HEK293 (cell line): ENCODE results near the gene NHERF2.

Experiments
- KLF17 ChIP-seq: fragments of 450-650 bp; formaldehyde crosslinking; IDR thresholded peaks from 2 replicates; pipeline ENCODE4 v1.5.1; 2016; ENCODE audit warnings: missing biosample characterization, missing genetic modification characterization
- KLF8 ChIP-seq: fragments of 450-650 bp; formaldehyde crosslinking; IDR thresholded peaks from 2 replicates; pipeline ENCODE4 v1.5.1; 2016; ENCODE audit warnings: missing biosample characterization, missing genetic modification characterization
- REPIN1 ChIP-seq: fragments of 450-650 bp; formaldehyde crosslinking; IDR thresholded peaks from 2 replicates; pipeline ENCODE4 v1.5.1; 2017; ENCODE audit warnings: missing biosample characterization, missing genetic modification characterization, low read depth
- SALL2 ChIP-seq: fragments of 450-650 bp; formaldehyde crosslinking; IDR thresholded peaks from 2 replicates; pipeline ENCODE4 v1.5.0; 2017; ENCODE audit warnings: missing biosample characterization, mild to moderate bottlenecking, missing genetic modification characterization, borderline replicate concordance
- ZBTB26 ChIP-seq: fragments of 450-650 bp; formaldehyde crosslinking; optimal IDR thresholded peaks from 2 replicates; pipeline ENCODE3; 2016; ENCODE audit warnings: missing biosample characterization, mild to moderate bottlenecking, missing genetic modification characterization
- ZBTB48 ChIP-seq: fragments of 450-650 bp; formaldehyde crosslinking; IDR thresholded peaks from 2 replicates; pipeline ENCODE4 v1.5.1; 2016; ENCODE audit warnings: missing biosample characterization, missing genetic modification characterization
- ZFHX2 ChIP-seq: fragments of 450-650 bp; formaldehyde crosslinking; conservative IDR thresholded peaks from 2 replicates; pipeline ENCODE4 v1.5.1; 2016; ENCODE audit warnings: missing biosample characterization, missing genetic modification characterization
- ZFP37 ChIP-seq: fragments of 450-650 bp; formaldehyde crosslinking; IDR thresholded peaks from 2 replicates; pipeline ENCODE4 v1.5.1; 2016; ENCODE audit warnings: missing biosample characterization, missing genetic modification characterization
- ZNF138 ChIP-seq: fragments of 450-650 bp; formaldehyde crosslinking; IDR thresholded peaks from 2 replicates; pipeline ENCODE4 v1.5.1; 2016; ENCODE audit warnings: missing biosample characterization, missing genetic modification characterization, borderline replicate concordance
- ZNF16 ChIP-seq: fragments of 450-650 bp; formaldehyde crosslinking; IDR thresholded peaks from 2 replicates; pipeline ENCODE4 v1.5.1; 2016; ENCODE audit warnings: low read depth, missing biosample characterization, missing genetic modification characterization
- ZNF169 ChIP-seq: fragments of 450-650 bp; formaldehyde crosslinking; IDR thresholded peaks from 2 replicates; pipeline ENCODE4 v1.5.1; 2016; ENCODE audit warnings: missing biosample characterization, missing genetic modification characterization
- ZNF214 ChIP-seq: fragments of 450-650 bp; formaldehyde crosslinking; IDR thresholded peaks from 2 replicates; pipeline ENCODE4 v1.5.1; 2017; ENCODE audit warnings: missing biosample characterization, mild to moderate bottlenecking, missing genetic modification characterization, borderline replicate concordance
- ZNF223 ChIP-seq: fragments of 450-650 bp; formaldehyde crosslinking; IDR thresholded peaks from 2 replicates; pipeline ENCODE4 v1.5.1; 2016; ENCODE audit warnings: missing biosample characterization, missing genetic modification characterization
- ZNF23 ChIP-seq: fragments of 450-650 bp; formaldehyde crosslinking; IDR thresholded peaks from 2 replicates; pipeline ENCODE4 v1.5.1; 2016; ENCODE audit warnings: missing biosample characterization, missing genetic modification characterization, borderline replicate concordance
- ZNF24 ChIP-seq: fragments of 450-650 bp; formaldehyde crosslinking; IDR thresholded peaks from 2 replicates; pipeline ENCODE4 v1.5.1; 2016; ENCODE audit warnings: missing biosample characterization, missing genetic modification characterization
- ZNF274 ChIP-seq, 2 experiments: fragments of 200-500 bp in 1 of 2; fragments of 450-650 bp in 1 of 2; sonication (Bioruptor generic) in 1 of 2; formaldehyde crosslinking in 1 of 2; IDR thresholded peaks; 2 replicates each; pipeline versions ENCODE4 v1.5.1 to v1.6.1; 2014 to 2016; ENCODE audit warnings: borderline replicate concordance in 1 of 2, inconsistent platforms in 1 of 2, low read length in 1 of 2, missing biosample characterization in 1 of 2, missing genetic modification characterization in 1 of 2
- ZNF394 ChIP-seq: fragments of 450-650 bp; formaldehyde crosslinking; IDR thresholded peaks from 2 replicates; pipeline ENCODE4 v1.5.1; 2016; ENCODE audit warnings: missing biosample characterization, missing genetic modification characterization, mild to moderate bottlenecking, moderate library complexity, borderline replicate concordance
- ZNF501 ChIP-seq: fragments of 450-650 bp; formaldehyde crosslinking; IDR thresholded peaks from 2 replicates; pipeline ENCODE4 v1.5.1; 2016; ENCODE audit warnings: missing biosample characterization, missing genetic modification characterization
- ZNF510 ChIP-seq: fragments of 450-650 bp; formaldehyde crosslinking; IDR thresholded peaks from 2 replicates; pipeline ENCODE4 v1.5.1; 2018; ENCODE audit warnings: mild to moderate bottlenecking, missing genetic modification characterization, missing biosample characterization; ENCODE audit not compliant: insufficient replicate concordance
- ZNF529 ChIP-seq: fragments of 450-650 bp; formaldehyde crosslinking; IDR thresholded peaks from 2 replicates; pipeline ENCODE4 v1.5.1; 2017; ENCODE audit warnings: missing genetic modification characterization, missing biosample characterization; ENCODE audit not compliant: insufficient replicate concordance
- ZNF623 ChIP-seq: fragments of 450-650 bp; formaldehyde crosslinking; IDR thresholded peaks from 2 replicates; pipeline ENCODE4 v1.5.1; 2016; ENCODE audit warnings: missing biosample characterization, missing genetic modification characterization
- ZNF624 ChIP-seq: fragments of 450-650 bp; formaldehyde crosslinking; IDR thresholded peaks from 2 replicates; pipeline ENCODE4 v1.5.1; 2017; ENCODE audit warnings: missing biosample characterization, missing genetic modification characterization
- ZNF654 ChIP-seq: fragments of 450-650 bp; formaldehyde crosslinking; IDR thresholded peaks from 2 replicates; pipeline ENCODE4 v1.5.1; 2016; ENCODE audit warnings: low read depth, missing biosample characterization, missing genetic modification characterization
- ZNF664 ChIP-seq: fragments of 450-650 bp; formaldehyde crosslinking; IDR thresholded peaks from 2 replicates; pipeline ENCODE4 v1.5.1; 2016; ENCODE audit warnings: missing biosample characterization, missing genetic modification characterization
- ZNF677 ChIP-seq: fragments of 450-650 bp; IDR thresholded peaks from 2 replicates; pipeline ENCODE4 v1.5.0; 2018; ENCODE audit warnings: missing biosample characterization, mild to moderate bottlenecking, missing genetic modification characterization, moderate library complexity
- ZNF776 ChIP-seq: fragments of 450-650 bp; formaldehyde crosslinking; IDR thresholded peaks from 2 replicates; pipeline ENCODE4 v1.5.0; 2017; ENCODE audit warnings: missing biosample characterization, missing genetic modification characterization, borderline replicate concordance
- ZNF785 ChIP-seq: fragments of 450-650 bp; formaldehyde crosslinking; IDR thresholded peaks from 2 replicates; pipeline ENCODE4 v1.5.1; 2016; ENCODE audit warnings: missing biosample characterization, missing genetic modification characterization
- ZNF843 ChIP-seq: fragments of 450-650 bp; formaldehyde crosslinking; IDR thresholded peaks from 2 replicates; pipeline ENCODE4 v1.5.1; 2016; ENCODE audit warnings: missing biosample characterization, missing genetic modification characterization
- ZSCAN16 ChIP-seq: fragments of 450-650 bp; formaldehyde crosslinking; IDR thresholded peaks from 2 replicates; pipeline ENCODE4 v1.5.1; 2016; ENCODE audit warnings: missing biosample characterization, missing genetic modification characterization
- ZSCAN23 ChIP-seq: fragments of 450-650 bp; formaldehyde crosslinking; IDR thresholded peaks from 2 replicates; pipeline ENCODE4 v1.5.1; 2016; ENCODE audit warnings: missing biosample characterization, missing genetic modification characterization
- TF ChIP-seq, protein P1 (sequence below): fragments of 450-650 bp; formaldehyde crosslinking; IDR thresholded peaks from 2 replicates; pipeline ENCODE4 v1.5.1; 2017; ENCODE audit warnings: missing biosample characterization, missing genetic modification characterization
- TF ChIP-seq, protein P2 (sequence below): fragments of 450-650 bp; formaldehyde crosslinking; IDR thresholded peaks from 2 replicates; pipeline ENCODE4 v1.5.1; 2016; ENCODE audit warnings: missing biosample characterization, missing genetic modification characterization, borderline replicate concordance

NHERF2 gene

DNA sequence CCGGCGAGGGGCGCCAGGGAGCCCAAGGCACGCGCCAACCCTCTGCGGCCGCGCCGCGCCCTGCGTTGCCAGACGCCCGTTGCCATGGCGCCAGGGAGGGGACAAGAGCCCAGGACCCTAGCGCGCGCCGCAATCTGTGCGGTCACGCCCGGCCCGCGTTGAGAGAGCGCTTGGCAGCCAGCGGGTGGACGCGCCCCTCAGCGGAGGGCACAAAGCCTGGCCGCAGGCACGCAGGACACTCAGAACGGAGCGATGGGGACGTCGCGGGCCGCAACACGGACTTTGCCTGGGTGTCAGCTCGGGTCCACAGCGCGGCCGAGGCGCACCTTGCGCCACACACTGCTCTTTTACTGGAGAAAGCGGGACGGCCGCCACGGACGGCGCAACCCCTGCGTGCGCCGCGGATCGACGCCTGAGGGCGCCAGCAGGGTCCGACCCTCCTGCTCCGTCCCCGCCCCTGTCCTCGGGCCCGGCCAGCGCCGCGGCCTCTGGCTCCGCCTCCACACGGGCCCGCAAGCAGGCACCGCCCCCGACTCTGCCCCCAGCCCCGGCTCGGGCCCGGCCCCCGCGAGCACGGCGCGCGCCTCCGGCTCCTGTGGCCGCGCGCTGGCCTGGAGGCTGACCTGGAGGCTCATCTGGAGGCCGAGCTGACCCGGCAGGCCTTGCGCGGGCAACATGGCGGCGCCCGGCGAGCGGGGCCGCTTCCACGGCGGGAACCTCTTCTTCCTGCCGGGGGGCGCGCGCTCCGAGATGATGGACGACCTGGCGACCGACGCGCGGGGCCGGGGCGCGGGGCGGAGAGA, 43.0 kb upstream of the NHERF2 start, which contains the start of gene GFER (continued):
- peak; percentile 98 for TF ChIP-seq ZBTB26 (tag by site-specific recombination)
- no peak for TF ChIP-seq SALL2 (tag by site-specific recombination)
- no peak for TF ChIP-seq ZSCAN16
- no peak for TF ChIP-seq ZNF24
- peak; percentile 41; the same call in 1 of the 2 replicates for TF ChIP-seq ZNF394 (tag by site-specific recombination)
- TF ChIP-seq KLF8 (tag by site-specific recombination), result peak; percentile 68; the same call in 1 of the 2 replicates
- TF ChIP-seq ZNF510 (tag by site-specific recombination), result no peak
- TF ChIP-seq ZFHX2 (tag by site-specific recombination), result no peak
- no peak for TF ChIP-seq ZNF624 (tag by site-specific recombination)
- peak; percentile 97 for TF ChIP-seq KLF17 (tag by site-specific recombination)
- TF ChIP-seq ZNF776 (tag by site-specific recombination), result no peak
- TF ChIP-seq ZNF138 (tag by site-specific recombination), result no peak
- no peak for TF ChIP-seq ZNF169 (tag by site-specific recombination)
- no peak for TF ChIP-seq ZNF664 (tag by site-specific recombination)
- no peak for TF ChIP-seq ZNF16 (tag by site-specific recombination)
- TF ChIP-seq ZNF623, result no peak
- peak; percentile 86 for TF ChIP-seq ZBTB48
- peak; percentile 91 for TF ChIP-seq ZNF785 (tag by site-specific recombination)
- no peak; the same call in 1 of the 2 replicates for TF ChIP-seq ZNF843 (tag by site-specific recombination)
- no peak for TF ChIP-seq ZNF529
- TF ChIP-seq ZNF274 (IDR thresholded peaks at IDR 0.05; ENCODE audit: low read length), result no peak
- no peak for TF ChIP-seq ZNF274 (tag by site-specific recombination; IDR thresholded peaks at IDR 0.05; ENCODE audit: borderline replicate concordance)
- TF ChIP-seq ZNF654 (tag by site-specific recombination), result no peak
- peak; percentile 90; the same call in 1 of the 2 replicates for TF ChIP-seq ZNF501 (tag by site-specific recombination)
- peak; percentile 76; the same call in 1 of the 2 replicates for TF ChIP-seq ZFP37 (tag by site-specific recombination)
- no peak; the same call in 1 of the 2 replicates for TF ChIP-seq ZNF23
- TF ChIP-seq, protein P1, sequence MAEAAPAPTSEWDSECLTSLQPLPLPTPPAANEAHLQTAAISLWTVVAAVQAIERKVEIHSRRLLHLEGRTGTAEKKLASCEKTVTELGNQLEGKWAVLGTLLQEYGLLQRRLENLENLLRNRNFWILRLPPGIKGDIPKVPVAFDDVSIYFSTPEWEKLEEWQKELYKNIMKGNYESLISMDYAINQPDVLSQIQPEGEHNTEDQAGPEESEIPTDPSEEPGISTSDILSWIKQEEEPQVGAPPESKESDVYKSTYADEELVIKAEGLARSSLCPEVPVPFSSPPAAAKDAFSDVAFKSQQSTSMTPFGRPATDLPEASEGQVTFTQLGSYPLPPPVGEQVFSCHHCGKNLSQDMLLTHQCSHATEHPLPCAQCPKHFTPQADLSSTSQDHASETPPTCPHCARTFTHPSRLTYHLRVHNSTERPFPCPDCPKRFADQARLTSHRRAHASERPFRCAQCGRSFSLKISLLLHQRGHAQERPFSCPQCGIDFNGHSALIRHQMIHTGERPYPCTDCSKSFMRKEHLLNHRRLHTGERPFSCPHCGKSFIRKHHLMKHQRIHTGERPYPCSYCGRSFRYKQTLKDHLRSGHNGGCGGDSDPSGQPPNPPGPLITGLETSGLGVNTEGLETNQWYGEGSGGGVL, result no peak
- TF ChIP-seq ZNF677 (tag by site-specific recombination), result peak; percentile 33
- TF ChIP-seq, protein P2, sequence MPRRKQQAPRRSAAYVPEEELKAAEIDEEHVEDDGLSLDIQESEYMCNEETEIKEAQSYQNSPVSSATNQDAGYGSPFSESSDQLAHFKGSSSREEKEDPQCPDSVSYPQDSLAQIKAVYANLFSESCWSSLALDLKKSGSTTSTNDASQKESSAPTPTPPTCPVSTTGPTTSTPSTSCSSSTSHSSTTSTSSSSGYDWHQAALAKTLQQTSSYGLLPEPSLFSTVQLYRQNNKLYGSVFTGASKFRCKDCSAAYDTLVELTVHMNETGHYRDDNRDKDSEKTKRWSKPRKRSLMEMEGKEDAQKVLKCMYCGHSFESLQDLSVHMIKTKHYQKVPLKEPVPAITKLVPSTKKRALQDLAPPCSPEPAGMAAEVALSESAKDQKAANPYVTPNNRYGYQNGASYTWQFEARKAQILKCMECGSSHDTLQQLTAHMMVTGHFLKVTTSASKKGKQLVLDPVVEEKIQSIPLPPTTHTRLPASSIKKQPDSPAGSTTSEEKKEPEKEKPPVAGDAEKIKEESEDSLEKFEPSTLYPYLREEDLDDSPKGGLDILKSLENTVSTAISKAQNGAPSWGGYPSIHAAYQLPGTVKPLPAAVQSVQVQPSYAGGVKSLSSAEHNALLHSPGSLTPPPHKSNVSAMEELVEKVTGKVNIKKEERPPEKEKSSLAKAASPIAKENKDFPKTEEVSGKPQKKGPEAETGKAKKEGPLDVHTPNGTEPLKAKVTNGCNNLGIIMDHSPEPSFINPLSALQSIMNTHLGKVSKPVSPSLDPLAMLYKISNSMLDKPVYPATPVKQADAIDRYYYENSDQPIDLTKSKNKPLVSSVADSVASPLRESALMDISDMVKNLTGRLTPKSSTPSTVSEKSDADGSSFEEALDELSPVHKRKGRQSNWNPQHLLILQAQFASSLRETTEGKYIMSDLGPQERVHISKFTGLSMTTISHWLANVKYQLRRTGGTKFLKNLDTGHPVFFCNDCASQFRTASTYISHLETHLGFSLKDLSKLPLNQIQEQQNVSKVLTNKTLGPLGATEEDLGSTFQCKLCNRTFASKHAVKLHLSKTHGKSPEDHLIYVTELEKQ (tag by site-specific recombination), result no peak
- no peak for TF ChIP-seq ZSCAN23 (tag by site-specific recombination)
- TF ChIP-seq ZNF214 (tag by site-specific recombination), result no peak
- no peak; the same call in 1 of the 2 replicates for TF ChIP-seq REPIN1
- TF ChIP-seq ZNF223 (tag by site-specific recombination), result no peak
